Putamen (tissue), 1 donor: ENCODE data around the gene MANBA.

Experiments used
- DNase-seq: peaks from one replicate; pipeline ENCODE4 v3.0.0-alpha.2; 2016; ENCODE audit warnings: low spot score

Gene MANBA

DNA sequence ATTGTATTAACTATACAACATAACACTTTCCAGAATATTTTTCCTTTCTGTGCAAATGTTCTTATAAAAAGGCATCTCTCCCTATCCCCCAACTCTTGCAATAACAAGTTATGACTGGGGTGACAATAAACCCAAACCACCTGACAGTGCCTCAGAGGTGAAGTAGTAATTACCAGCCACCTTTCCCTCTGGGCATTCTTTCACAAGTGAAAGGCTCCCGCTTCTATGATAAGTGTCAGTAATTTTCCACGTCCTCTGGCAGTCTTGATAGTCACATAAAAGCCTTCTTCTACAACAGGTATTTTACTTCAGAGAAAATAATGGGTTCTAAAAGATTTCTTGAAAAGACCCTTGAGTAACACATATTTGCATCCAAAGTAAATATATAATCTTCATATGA, 82.7 kb downstream of the MANBA start:
- no peak for DNase-seq

DNA sequence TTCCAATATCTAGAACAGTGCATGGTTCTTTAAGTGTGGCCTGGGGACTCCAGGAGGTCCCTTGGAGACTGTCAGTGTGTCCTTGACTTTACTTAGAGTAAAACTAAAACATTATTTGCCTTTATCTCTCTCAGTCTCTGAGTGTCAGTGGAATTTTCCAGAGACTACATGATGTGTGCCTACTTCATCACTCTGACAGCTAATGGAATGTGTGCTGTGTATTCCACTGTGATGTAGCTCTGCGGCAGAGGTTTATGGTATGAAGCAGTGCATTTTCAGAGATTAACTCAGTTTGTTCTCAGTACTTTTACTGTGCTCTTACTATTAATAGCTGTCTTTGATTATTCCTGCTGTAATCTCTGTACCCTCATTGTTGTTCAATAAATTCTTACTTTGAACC, 85.6 kb downstream of the MANBA start:
- no peak for DNase-seq

DNA sequence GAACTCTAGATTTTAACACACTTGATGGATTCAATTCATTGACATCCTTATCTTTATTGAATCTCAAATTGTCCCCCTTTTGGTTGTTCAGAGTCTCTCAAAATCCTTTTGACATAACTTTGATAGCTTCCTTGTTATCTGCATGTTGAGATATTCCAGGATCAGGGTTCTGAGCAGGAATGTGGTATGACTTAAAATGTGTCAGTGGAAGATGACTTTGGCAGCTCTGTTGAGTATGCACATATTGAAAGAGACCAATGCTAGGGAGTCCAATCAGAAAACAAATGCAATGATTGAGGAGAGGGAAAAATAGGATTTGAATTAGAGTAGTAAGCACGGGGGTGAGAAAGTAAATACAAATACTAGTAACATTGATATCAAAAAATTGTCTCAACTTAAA, 93.8 kb downstream of the MANBA start:
- DNase-seq = no peak

DNA sequence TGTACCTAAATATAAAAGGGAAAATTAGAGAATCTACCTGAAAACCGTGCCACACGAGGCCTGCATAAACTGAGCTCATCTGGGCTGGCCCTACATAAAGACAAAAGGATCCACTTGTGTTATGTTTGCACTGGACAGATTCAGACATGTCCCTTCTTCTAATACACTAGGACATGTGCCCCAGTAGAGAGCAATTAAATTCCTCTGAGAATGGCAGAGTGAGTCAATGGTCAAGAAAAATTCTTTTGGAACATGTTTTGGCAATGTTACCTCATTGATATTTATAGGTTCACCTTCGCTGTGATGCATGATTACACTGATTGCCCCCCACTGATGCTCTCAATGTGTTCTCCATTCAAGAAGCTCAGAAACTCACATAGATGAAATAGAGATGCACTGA, 95.2 kb downstream of the MANBA start:
- DNase-seq = no peak

DNA sequence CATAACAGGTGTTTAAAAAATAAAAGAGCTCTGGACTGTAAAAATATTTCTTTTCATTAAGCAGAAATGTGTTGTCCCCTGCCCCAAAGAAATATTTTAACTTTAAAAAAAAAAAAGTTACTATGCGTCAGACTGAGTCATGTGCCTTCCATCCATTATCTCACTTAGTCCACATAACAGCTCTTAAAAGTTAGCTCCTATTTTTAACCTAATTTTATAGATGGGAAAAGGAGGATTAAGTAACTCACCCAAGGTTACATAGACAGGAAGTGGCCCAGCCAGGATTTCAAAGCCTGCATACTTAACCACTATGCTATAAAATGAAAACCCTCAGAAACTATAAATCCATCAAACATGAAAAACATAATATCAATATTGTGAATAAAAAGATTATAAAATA, 97.7 kb downstream of the MANBA start:
- no peak for DNase-seq

DNA sequence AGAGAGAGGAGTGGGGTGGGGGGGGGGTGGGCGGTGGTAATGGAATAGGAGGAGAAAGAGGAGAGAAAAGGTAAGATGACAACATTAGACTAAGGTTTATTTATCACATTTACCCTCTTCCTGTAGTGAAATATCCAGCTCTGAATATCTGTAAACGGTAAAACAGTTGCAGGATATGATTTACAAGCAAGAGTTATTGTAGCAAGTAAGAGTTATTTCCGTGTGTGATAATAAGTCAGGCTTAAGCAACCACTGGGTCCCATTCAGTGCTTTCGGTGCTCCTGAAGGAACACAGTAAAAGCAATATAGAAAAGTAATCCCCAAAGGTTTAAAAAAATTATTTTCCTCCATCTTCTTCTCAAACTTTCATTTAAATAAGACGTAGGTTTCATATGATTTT, 103.6 kb downstream of the MANBA start:
- no peak for DNase-seq

DNA sequence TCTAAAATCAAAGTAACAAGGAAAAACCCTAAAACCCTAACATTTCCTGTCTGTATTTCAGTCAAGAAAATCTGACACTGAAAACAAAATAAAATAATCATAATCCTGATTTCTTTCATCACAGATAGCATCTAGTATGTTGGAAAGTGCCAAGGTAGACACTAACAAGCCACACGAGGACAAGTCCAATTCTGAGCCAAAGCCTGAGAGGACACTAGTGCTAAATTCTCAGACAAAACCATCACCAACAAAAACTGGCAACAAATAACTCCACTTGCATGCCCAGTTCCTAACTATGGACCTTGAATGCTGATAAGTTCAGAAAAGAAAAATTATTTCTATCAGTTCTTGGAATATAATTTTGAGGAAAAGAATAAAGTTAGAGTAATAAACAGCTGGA, 113.7 kb downstream of the MANBA start:
- no peak for DNase-seq

DNA sequence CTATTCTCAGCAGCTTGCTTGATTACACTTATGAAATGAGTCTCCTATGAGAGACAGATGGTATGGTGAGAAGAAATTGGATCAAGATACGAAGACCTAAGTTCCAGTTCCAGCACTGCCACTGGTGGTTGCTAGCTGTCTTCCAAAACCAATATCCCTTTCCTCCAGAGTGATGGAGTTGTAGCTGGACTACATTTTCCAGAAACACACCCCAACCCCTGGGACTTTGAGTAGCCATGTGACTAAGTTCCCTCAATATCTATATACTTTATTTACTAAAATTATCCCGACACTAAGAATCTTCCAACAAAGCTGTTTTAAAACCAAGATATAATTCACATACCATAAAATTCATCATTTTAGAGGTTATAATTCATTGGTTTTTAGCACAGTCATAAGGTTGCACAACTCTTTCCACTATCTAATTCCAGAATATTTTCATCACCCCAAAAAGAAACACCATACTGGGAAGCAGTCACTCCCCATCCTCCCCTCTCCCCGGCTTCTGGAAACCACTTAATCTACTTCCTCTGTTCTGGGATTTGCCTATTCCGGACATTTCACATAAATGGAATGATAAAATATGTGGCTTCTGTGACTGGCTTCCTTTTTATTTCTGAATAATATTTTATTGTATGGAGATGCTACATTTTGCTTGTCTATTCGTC, 118.0 kb downstream of the MANBA start:
- no peak for DNase-seq

DNA sequence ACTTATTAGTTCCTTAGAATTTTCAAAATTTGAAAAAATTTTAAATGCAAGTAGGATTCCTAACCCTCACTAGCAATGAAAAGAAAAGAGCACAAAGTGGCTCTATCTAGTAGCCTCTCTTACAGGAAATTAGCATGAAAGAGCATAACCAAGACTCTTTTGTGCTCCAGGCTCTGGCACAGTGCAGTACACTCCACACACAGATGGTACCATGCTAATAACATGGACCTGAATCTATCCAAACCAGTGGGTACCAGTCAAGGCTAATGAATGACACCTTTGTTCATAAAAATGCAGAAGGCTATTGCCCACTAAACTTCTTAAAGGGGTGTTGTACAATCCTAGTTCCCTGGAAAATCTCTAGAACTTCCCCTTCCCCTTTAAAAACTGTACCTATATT, 119.0 kb downstream of the MANBA start:
- DNase-seq = peak; percentile 85

DNA sequence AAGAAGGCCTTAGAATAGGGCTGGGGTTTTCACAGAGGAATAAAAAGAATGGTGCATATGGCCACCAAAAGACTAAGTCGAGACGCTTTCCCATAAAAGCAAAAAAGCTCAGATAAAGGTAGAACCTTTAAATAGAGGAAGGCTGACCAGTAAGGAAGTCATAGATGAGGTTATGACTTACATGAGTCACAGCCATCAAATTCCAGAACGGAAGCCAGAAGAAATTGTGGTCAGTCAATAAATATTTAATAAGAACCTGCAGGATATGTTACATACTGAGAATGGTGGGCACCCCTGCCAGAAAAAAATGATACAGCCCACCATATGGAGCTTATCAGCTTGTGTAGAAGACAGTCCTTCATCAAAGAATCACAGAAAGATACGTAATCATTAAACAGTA, 120.1 kb downstream of the MANBA start:
- DNase-seq = no peak

DNA sequence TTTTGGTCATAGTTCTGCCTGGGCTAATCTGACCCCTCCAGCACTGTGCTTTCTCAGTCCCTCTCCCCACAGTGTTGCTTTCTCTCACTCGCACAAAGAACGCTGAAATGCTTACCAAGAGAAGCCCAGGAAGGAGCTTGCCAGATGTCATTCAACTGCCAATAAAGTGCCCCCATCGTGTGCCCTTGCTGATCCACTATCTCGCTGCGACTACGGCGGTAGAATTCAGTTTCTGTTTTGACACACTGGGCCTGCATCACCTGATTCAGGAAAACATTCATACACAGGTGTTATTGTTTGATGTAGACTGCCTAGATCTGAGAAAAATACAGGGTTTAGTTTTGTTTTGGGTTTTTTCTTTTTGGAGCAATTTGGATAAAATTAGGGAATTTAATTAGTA, 121.2 kb downstream of the MANBA start:
- no peak for DNase-seq

DNA sequence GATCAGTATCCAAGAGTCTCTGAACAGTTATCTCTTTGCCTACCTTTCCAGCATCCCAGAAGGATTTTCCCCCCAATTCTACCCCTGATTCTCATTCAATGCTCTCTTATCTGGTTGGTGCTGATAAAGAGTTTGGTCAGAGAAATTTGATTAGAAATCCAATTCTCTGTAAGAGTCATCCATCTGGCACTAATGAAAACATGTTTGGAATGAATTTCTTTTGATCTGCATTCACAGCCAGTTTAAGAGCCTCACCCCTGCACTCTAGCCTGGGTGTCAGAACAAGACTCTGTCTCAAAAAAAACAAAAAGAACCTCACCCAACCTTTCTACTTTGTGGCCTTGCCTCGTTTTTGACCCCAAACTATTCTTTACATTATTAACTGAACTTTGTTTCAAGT, 122.1 kb downstream of the MANBA start:
- DNase-seq = no peak

DNA sequence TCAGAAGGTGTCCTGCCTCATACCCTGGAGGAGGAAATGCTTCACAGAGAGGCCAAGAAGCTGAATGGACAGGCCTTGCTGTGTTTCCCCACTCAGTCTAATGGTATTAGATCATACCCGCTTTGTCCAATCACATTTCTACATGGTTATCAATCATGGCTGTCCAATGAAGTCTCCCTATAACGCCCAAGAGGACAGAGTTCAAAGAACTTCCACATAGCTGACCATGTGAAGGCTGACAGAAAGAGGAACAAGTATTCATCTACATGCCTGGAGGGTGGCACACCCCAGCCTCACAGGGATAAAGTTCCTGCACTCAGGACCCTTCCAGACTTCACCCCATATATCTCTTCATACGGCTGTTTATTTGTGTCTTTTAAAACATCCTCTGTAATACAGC, 123.4 kb downstream of the MANBA start:
- no peak for DNase-seq

DNA sequence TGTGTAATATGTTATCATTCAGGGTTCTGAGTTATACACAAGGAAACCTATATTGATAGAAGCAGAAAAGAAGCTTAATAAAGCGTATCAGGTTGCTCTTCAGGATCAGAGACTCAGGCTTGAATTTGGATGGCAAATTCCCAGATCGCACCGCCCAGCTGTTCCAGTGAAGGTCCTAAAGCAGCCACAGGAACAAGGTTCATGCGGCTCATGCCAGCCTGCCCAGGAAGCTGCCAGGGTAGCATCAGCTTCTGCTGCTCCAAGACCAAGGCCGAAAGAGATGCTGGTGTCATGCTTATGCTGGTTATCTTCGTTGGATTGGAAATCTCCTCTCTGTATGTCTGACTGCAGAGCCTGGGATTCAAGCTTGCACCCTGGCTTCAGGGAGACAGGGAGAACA, 127.7 kb downstream of the MANBA start:
- no peak for DNase-seq

DNA sequence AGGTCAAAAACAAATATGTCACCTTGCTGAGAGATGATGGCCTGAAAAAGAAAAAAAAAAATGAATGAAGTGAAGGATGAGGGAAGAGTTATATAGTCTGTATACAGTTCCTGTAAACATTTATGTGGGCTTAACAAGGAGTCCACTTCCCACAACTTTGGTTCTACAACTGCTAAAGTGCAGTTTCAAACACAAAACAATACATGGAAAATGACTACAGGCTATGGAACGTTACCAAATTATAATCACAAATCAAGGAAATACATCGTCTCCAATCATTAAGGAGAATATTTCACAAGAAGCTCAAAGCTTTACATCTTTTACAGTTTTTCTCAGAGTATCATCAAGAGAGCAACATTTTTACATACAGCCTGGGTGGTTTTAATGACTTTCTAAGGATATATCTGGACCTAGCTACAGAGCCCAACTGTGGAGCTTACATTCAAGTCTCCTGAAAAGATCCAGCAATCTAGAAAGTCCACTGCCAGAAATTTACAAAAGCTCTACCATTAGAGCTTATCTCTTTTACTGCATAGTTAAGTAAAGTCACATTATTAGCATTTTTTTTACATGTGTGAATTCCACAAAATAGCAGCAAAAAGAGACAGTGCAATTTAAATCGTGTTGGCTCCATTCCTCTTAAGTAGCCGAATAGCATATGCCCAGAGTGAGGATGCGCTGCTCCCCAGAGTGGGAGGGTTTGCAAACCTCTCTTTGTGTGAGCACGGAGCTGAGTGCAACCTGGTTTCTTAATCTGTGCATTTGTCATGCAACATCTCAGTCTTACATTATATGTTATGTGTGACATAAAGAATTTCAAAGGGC, 128.3 kb downstream of the MANBA start:
- no peak for DNase-seq

DNA sequence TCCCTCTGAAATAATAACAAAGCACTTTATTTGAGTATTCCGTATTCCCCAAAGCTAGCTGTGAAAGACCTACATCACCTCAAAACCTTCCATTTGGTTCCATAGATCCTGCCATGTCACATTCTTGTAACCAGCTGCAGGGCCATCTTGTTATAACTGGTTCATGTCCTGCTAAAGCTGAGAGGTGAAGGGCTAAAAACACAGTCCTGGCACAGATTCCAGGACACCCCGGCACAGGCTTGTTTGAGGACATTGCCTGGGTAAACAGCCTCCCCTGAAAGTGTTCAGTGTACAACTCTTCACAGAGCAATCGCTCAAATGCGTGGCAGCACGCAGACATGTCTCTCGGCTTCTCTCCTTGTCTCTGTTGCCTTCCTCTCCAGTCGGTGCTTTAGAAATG, 129.2 kb downstream of the MANBA start:
- DNase-seq = no peak

DNA sequence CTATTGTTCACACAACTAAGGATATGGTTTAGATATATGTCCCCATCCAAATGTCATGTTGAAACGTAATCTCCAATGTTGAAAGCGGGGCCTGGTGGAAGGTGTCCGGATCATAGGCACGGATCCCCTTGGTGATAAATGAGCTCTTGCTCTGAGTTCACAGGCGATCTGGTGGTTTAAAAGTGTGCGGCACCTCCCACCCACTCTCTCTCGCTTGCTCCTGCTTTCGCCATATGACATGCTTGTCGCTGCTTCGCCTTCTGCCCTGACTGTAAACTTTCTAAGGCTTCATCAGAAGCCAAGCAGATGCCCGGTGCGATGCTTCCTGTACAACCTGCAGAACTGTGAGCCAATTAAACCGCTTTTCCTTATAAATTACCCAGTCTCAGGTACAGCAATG, 131.1 kb downstream of the MANBA start:
- no peak for DNase-seq

DNA sequence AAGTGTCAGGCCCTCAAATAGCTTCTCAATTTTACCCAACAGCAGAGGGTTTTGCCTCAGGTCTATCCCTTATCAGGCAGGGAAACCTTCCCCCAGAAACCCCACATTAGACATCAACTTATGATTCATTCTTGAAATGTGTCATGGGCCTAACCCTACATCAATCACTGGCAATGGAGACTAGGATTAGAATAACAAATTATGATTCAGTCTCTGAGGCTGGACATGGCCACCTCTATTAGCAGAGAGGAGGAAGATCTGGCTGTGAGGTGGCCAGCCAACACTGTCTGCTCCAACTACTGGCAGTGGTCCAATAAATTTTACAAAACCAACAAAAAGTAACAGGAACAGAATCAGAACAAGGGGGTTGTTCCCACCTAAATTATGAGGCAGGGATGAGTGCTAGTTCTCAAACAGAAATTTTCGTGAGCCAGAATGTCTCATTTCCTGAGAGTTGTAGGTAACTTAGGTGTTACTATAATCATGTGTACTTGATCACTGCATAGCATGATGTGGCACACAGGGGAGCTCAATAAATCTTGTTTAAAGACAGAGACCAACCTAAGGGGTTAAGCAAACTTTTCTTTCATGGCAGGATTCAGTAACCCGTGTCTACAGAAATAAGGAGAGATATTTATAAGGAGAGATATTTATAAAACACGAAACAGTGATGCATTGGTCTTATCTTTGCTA, 132.8 kb downstream of the MANBA start:
- DNase-seq = no peak

DNA sequence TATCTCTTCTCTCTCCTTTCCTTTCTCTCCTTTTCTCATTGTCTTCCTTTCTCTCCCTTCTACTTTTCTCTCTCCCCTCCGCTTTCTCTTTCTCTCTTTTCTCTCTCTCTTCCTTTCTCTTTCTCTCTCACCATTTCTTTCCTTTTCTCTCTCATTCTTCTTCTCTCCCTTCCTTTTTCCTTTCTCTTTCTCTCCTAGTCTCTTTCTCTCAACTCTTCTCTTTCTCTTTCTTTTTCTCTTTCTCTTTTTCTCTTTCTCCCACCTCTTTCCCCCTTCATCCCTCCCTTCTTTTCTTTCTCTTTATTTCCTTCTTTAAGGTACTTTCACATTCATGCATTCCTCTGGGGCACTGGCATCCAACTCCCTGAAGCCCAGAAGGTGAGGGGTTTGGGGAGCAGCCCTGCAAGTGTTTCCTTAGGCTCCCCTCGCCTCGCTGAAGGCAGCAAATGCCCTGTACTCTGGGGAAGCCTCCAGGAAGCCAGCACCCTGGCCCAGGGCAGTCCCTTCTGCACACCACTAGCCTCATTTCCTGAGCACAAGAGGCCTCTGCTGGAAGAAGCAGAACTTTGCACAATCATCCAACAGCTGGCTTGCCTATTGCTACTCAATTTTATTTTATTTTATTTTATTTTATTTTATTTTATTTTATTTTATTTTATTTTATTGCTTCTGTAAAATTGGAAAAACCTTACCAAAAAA, 135.4 kb downstream of the MANBA start:
- DNase-seq = no peak

DNA sequence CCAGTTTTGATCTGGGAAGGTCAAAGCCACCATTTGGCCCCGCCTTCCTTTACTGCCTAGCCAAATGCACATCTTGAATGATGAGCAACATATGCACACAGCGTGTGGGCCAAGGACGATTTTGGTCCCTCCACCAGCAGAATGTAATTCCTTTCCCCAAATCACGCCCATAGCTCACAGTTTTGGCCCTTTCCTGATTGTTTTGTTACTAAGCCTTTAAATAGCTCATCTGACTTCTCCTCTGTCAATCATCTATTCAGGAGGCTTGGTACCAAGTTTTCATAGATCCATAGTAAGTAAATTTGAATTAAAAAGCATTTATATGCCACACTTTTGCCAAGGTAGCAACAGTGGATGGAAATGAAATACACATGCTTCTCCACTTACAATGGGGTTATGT, 136.3 kb downstream of the MANBA start:
- no peak for DNase-seq

DNA sequence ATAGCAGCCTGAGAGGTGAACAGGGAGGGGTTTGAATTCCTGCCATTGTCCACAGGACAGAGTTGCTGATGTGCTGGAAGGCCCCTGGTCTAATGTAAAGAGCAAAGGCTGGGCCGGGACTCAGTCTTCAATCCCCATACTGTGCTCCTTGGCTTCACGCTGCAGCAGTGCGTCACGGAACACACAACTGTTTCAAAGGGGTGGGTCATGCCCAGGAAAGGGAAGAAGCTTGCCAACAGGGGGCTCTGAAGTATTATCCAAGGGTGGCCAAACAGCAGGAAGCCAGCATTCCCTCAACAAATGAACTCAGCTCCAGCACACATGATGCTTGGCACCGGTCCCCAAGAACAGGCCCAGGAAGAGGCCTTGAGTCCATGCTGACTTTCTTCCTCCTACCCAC, 137.1 kb downstream of the MANBA start:
- no peak for DNase-seq

DNA sequence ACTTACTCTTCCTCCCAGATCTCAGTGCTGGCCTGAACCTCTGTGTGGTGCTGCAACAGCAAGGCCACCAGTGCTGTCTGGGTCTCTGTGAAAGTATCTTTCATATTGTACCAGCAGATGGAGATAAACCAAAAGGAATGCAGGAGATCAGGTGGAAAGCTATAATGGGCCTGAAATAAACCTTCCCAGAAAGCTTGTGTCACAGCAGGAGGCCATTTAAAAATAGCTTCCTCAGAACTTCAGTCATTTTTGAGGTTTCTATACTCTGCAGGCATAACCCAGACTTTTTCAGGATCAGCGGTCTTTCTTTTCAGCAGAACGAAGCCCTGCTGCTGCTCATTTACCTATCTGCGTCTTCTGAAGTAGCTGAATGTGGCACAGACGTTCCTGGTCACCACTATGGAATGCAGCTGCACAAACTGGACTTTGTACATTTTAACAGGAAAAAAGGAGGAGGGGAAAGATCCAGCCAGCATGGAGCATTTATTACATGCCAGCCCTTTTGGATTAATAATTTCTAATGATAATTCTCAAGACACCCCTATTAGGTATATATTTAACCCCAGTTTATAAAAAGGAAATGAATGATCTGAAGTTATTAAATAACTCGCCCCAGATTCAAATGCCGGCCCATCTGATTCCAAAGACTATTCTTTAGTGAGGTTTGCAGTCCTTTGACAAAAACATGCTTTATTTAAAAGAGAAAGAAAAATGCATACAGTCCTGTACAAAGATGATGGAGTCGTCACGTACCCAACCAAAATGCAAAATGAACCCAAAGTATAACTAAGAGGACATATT, 139.9 kb downstream of the MANBA start:
- peak; percentile 59 for DNase-seq
